GM21423 (cell line): ENCODE results near the gene ZRANB1.

Source experiments
- ATAC-seq: cut with Tn5 transposase; IDR thresholded peaks from one replicate; pipeline ENCODE4 v1.9.1; 2021; ENCODE audit warnings: mild to moderate bottlenecking, moderate library complexity; ENCODE audit not compliant: unreplicated experiment

ZRANB1 gene

DNA sequence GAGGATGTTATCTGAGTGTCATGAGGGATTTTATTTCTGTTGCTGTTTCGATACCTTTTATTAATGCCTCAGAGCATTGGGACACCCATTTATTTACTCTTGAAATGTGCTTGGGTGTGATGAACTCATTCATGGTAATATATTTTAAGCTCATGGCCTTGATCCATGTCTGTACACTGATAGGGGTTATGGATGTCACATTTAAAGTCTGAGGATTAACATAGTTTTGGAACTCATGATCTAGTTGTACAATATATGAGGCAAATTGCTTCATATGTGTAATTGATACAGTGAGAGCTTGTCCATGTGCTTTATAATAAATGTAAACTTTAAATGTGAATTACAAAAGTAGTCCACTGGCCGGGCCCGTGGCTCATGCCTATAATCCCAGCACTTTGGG is 23.0 kb upstream of the ZRANB1 start:
- no peak for ATAC-seq

DNA sequence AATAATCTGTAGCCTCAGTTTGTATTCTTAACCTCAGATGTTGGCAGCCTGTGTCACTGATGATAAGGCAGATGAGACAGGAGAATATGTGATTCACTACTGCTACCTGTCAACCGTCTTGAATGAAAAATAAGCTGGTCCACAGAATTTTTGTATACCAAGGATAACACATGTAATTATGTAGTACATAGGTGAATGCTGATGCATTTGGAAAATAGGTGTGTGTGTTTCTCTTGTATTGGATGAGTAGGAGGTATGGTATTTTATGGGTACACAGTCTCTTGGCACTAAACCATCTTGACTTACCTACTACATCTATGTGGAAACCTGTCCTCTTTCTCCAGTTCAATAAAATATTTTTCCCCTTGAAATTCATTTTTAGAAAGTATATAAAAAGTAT is 20.7 kb upstream of the ZRANB1 start:
- no peak for ATAC-seq

DNA sequence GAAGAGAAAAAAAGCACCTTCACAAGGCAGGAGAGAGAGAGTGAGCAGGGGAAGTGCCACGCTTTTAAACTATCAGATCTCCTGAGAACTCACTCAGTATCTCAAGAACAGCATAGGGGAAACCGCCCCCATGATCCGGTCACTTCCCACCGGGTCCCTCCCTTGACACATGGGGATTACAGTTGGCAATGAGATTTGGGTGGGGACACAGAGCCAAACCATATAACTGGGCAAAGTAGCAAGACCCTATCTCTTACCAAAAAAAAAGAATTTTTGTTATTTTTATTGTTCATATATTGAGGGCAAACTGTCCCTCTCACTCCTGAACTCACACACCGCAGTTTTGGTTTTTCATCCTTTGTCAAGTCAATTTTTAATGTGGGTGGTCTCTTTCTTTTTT is 18.2 kb upstream of the ZRANB1 start:
- ATAC-seq = no peak

DNA sequence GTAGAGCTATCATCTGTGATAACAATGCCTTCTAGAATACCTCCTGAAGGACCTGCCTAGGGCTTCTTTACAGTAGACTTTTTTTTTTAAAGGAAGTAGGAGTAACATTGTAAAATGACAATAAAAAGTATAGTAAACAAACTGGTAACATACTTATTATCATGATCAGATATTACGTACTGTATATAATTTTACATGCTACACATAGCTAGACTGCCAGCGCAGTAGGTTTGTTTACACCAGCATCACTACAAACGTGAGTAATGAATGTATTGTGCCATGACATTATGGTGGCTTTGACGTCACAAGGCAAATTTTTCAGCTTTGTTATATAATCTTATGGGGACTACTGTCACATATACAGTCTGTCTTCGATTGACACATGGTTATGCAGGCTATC is 15.4 kb upstream of the ZRANB1 start:
- ATAC-seq = no peak

DNA sequence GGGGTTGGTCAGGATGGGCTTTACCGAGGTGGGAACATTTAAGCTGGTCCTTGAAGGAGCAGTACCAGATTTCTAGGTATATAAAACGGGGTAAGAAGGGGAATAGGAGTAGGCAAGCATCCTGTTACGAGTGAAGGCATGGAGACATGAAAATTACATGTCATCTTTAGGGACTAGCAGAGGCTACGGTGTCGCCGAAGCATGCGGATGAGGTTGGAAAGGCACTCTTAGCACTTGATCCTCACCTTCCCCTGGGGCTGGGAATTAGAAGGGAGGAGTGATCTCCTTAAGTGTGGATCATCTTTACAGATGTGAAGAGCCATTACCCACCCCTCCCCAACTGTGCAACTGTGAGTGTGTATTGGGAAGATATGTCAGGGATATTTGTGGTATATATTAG is 13.8 kb upstream of the ZRANB1 start:
- no peak for ATAC-seq

DNA sequence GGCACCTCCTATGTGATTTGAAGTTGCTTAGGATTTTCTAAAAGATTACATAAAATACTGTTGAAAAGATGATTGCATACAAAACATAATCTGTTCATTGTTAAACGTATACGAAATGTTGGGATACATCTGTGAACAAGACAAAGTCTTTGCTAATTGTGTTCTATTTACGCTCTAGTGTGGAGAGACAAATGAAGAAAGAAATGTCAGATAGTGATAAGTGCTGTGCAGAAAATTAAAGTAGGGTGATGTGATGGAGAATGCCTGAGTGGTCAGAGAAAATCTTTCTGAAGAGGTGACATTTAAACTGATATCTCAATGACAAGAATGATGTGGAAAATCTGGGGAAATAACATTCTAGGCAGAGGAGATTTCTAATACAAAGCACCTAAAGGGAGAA is 13.4 kb upstream of the ZRANB1 start:
- no peak for ATAC-seq

DNA sequence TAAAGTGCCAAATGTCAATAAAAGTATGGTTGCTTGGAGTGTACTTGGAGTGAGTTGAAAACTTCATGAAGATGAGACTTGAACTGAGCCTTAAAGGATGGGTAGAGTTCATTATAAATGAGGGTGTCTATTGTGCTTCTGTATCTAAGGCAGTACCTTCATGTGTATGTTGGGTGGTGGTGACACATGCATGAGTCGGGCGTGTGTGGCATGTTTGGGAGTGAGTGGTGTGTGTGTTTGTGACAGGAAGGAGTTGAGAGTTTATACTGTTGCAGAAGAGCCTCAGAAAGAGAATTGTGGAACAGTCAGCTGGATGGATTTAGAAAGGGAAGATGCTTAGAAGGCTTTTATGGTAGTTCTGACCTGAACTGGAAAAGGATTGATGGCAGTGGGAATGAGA is 6.0 kb upstream of the ZRANB1 start:
- no peak for ATAC-seq

DNA sequence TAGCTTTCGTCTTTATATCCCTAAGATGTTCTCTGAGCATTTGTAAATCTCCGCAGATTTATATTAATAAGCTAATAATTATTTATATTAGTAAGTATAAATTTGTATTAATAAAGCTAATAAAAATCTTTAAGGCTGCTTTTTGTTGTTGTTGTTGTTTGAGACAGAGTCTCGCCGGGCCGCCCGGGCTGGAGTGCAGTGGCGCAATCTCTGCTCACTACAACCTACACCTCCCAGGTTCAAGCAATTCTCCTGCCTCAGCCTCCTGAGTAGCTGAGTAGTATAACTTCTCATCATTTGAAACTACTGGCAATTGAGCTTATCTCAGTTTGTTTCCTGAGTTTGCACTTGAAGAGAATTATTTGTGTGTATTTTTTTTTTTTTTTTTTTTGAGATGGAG is 5.1 kb upstream of the ZRANB1 start:
- no peak for ATAC-seq

DNA sequence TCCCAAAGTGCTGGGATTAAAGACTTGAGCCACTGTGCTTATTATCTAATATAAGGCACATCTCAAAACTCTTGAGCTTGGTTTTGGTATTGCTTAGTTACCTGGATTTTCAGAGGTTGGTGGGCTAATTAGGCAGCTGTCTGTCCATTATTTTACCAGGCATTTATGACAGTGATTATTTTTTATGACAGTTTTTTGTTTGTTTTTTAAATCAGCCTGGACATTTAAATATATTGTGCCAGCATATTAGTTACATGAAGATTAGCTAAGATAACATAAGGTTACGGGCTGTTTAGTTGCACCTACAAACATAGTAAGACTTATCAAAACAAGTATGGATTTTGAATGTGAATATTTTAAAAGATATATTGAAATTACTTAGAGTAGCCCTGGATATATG is 2.6 kb upstream of the ZRANB1 start:
- no peak for ATAC-seq

DNA sequence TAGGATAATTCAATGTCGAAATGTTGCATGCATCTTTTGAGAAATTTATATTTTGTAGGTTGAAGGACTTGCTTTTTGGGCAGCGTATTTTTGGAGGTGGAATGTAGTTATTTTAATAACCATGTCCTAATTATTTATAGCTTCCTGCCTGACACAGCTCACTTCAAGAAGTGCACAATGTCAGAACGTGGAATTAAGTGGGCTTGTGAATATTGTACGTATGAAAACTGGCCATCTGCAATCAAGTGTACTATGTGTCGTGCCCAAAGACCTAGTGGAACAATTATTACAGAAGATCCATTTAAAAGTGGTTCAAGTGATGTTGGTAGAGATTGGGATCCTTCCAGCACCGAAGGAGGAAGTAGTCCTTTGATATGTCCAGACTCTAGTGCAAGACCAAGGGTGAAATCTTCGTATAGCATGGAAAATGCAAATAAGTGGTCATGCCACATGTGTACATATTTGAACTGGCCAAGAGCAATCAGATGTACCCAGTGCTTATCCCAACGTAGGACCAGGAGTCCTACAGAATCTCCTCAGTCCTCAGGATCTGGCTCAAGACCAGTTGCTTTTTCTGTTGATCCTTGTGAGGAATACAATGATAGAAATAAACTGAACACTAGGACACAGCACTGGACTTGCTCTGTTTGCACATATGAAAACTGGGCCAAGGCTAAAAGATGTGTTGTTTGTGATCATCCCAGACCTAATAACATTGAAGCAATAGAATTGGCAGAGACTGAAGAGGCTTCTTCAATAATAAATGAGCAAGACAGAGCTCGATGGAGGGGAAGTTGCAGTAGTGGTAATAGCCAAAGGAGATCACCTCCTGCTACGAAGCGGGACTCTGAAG is 620 bp downstream of the ZRANB1 start:
- no peak for ATAC-seq

DNA sequence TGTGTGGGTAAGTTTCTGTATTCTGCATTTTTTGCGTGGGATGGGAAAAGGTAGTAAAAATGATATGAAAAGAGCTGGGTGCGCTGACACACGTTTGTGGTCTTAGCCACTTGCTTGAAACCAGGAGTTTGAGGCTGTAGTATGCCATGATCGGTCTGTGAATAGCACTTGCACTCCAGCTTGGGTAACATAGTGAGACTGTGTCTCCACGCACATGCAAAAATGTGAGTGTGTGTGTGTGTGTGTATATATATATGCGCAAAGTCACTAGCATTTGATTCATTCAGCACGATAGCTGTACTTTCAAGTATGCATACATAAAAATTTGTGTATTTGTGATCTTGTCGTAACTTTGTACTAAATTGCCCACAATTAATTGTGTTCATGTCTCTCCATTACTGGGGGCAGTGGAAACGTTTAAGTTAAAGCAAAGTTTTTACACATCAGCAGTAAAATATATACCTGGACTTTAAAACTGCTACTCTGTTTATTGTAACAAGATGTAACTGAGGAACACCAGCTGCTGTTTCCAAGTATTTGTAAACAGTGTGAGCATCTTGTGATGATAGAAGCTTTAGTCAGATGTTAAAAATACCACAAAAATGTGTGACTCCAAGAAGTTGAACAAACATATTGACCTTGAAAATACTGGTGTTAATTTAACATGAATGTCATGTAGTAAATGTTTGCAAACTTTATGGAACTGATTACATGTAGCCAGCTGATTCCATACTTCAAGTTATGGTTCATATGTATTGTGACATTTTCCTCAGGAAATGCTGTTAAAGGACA is 1.6 kb downstream of the ZRANB1 start:
- no peak for ATAC-seq

DNA sequence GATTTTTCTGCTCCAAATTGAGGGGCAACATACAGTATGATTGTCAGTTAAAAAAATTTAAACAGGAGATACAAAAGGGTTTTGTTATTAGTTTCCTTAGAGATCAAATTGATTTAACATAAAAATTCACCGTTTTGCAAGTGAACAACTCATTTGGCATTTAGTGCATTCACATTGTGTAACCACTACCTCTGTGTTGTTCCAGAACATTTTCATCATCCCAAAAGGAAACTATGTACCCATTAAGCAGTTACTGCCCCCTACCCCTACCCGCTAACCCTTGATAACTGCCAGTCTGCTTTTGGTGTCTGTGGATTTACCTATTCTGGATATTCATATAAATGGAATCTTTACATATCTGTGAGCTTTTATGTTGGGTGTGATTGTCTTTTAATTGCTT is 3.1 kb downstream of the ZRANB1 start:
- no peak for ATAC-seq

DNA sequence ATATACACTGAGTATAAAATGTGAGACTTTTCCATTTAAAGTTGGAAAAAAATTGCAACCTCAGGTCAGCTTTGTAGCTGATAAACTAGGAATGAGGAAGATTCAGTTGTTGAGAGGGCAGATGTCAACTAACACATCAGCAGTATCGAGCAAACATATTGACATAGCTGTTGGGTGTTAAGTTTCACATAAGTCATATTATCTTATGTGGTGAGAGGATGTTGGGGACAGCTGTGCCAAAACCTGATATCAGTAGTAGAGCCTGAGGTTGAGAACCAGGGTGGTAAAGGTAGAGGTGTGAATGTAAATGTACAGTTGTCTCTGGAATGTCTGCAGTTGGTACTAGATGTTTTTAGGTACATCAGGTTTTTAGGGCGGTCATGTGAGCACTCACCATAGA is 5.0 kb downstream of the ZRANB1 start:
- ATAC-seq = no peak

DNA sequence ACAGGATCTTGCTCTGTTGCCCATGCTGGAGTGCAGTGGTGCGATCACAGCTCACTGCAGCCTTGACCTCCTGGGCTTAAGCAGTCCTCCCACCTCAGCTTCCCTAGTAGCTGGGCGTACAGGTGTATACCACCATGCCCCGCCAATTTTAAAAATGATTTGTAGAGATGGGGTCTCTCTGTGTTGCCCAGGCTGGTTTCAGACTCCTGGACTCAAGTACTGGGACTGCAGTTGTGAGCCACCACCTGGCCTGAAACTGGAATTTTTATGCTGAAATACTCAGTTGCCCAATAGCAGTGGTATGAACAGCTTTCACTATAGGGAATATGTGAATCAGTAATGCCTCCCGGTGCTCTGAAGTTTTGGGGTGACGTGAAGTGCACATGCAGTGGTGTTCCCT is 7.6 kb downstream of the ZRANB1 start:
- no peak for ATAC-seq

DNA sequence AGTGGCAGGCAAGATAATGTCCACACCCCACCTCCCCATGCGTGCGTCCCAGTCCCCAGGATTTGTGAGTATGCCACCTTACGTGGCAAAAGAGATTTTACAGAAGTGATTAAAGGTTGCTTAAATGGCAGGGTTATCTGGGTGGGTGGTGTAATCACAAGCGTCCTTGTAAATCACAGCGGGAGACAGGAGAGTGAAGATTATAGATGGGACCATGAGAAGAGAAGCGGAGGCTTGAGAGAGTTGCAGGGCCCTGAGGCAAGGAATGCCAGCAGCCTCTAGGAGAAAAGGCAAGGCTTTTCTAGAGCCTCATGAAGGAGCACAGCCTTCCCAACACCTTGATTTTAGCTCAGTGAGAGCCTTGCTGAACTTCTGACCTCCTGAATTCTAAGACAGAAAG is 10.2 kb downstream of the ZRANB1 start:
- no peak for ATAC-seq

DNA sequence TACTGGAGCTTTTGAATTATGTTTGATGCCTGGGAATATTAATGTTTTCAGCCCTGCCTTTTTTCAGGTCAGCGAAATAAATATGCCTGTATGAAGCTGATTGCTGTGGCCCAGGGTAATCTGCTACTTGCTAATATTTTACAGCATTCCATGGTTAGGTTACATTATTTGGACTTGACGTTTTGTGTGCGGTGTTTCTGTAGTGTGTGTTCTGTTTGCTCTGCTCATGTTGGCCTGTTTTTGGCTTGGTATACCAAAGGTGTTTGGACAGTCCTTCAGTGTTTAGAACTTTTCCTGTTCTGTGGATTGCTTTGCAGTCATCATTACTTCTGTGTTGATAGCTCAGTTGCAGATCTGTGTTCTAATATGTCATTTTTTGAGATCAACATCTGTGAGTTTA is 11.5 kb downstream of the ZRANB1 start:
- no peak for ATAC-seq

DNA sequence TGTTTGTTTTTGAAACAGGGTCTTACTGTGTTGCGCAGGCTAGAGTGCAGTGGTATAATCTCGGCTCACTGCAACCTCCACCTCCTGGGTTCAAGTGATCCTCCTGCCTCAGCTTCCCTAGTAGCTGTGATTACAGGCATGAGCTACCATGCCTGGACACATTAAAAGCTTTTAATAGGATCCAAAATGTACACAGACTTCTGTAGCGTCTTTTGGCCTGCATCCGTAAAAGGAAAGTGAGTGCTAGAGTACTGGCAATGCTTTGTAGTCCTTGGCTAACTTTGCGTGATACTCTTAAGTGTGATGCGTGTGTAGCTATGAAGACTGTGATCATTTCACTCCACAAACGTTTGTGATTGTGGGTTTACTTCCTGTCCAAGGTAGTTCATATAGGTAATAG is 13.3 kb downstream of the ZRANB1 start:
- no peak for ATAC-seq

DNA sequence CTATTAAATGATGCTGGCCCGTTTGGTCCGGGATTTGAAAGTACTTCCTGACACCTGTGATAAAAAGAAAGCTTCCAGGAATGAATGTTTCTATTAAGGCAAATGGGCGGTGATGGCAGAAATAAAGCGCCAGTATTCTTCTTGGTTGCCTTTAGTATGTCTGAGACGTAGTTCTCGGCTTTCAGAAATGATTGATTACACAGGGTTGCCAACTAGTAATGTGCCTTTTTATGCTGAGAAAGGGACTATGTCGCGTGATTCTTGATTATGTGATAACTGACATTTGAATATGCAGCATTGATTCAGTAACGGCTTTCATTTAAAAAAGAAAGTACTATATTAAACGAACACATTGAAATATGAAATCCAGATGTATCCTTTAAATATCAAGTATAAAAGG is 13.9 kb downstream of the ZRANB1 start:
- no peak for ATAC-seq

DNA sequence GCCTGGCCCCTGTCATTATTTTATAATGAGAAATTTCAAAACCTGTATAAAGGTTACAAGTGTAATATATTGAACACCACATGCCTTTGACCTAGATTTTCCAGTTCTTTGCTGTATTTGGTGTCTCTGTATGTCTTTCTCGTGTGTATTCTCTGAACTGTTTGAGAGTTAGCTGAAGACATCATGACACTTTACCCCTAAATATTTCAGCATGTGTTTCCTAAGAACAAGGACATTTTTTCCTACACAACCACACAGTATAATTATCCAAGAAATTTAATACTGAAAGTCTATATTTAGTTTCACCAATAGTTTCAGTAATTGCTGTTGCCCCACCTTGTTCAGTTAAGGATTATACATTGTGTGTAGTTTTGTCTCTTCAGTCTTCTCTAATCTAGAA is 14.8 kb downstream of the ZRANB1 start:
- no peak for ATAC-seq

DNA sequence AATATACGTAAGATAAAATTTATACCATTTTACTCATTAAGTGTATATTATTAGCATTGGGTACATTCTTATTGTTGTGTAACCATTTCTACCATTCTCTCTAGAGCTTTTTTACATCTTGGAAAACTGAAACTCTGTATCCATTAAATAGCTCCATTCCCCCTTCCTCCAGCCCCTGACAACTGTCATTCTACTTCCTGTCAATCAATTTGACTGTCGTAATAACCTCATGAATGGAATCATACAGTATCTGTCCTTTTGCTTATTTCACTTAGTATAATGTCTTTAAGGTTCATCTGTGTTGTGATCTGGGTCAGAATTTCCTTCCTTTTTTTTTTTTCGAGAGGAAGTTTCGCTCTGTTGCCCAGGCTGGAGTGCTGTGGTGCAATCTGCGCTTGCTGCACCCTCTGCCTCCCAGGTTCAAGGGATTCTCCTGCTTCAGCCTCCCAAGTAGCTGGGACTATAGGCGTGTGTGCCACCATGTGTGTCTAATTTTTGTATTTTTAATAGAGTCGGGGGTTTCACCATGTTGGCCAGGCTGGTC is 15.6 kb downstream of the ZRANB1 start:
- no peak for ATAC-seq

DNA sequence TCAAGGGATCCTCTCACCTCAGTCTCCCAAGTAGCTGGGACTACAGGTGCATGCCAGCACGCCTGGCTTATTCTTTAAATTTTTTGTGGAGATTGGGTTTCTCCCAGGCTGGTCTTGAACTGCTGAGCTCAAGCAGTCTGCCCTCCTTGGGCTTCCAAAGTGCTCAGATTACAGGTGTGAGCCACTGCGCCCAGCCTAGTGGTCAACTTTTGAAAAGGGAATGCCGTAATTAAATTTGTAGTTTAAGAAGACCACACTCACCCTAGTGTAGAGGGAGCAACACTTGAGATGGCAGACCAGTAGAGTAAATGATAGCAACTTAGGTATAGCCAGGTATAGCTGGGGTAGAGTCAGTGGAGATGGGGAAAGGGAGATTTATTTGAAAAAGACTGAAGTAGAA is 17.6 kb downstream of the ZRANB1 start:
- no peak for ATAC-seq

DNA sequence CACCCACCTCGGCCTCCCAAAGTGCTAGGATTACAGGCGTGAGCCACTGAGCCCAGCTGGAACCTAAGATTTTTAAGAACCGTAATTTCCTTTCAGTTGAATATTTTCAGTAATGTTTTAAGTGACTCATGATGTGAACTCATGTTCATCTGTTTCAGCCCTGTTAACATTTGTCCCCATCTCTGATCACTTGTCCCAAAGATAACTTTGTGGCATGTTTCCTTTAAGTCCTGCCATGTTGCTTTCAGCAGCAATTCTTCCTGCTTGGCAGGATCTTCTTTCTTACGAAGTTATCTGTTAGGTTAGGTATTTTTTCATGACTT is 19.3 kb downstream of the ZRANB1 start:
- no peak for ATAC-seq
